Sigmoid colon (tissue), 3 donors: ENCODE results near the gene TIMM13.

ENCODE experiments used
- CTCF ChIP-seq, 4 experiments: fragments of 450-650 bp in 3 of 4; fragments of 200-600 bp in 1 of 4; IDR thresholded peaks; one replicate each; pipeline ENCODE4 v1.5.1; 2016 to 2019; ENCODE audit warnings: antibody characterized with exemption in 4 of 4, mild to moderate bottlenecking in 3 of 4, moderate library complexity in 2 of 4
- POLR2A ChIP-seq, 2 donors: fragments of 450-650 bp; IDR thresholded peaks; one replicate each; pipeline ENCODE4 v1.6.1; 2016; ENCODE audit warnings: antibody characterized with exemption in 2 of 2, mild to moderate bottlenecking in 2 of 2, moderate library complexity in 2 of 2

GRCh38 chr19:2433854-2434253, 6.5 kb upstream of the TIMM13 start:
- no peak for TF ChIP-seq CTCF (IDR thresholded peaks at IDR 0.05)
- TF ChIP-seq POLR2A (IDR thresholded peaks at IDR 0.05) = no peak
